Smooth muscle cell (in vitro differentiated cells): Measurements from ENCODE around the gene ADAMTS2. TPM values are rescaled to one million over a fixed set of nuclear protein-coding genes. Genes with fewer than 3 reads are reported as not detected.

Experiments
- DNase-seq: peaks from one replicate; lab custom pipeline; 2025; ENCODE audit not compliant: unreplicated experiment; lab: John Stamatoyannopoulos, UW
- H2AFZ ChIP-seq: fragments of 200-600 bp; sonication (generic); 2 replicates; pipeline ENCODE4 v1.6.0; 2016; ENCODE audit warnings: antibody characterized with exemption, low read depth, mild to moderate bottlenecking
- H3F3A ChIP-seq: fragments of 200-600 bp; sonication (generic); 2 replicates; pipeline ENCODE4 v1.6.0; 2017; ENCODE audit warnings: antibody characterized with exemption, low read depth
- H3K27ac ChIP-seq: fragments of 200-600 bp; sonication (generic); 2 replicates; pipeline ENCODE4 v1.5.1; 2016; ENCODE audit warnings: low read depth, mild to moderate bottlenecking
- H3K27me3 ChIP-seq: fragments of 200-600 bp; sonication (generic); 2 replicates; pipeline ENCODE4 v1.6.1; 2016; ENCODE audit warnings: low read depth, mild to moderate bottlenecking
- H3K36me3 ChIP-seq: fragments of 200-600 bp; sonication (generic); 2 replicates; pipeline ENCODE4 v1.5.1; 2016; ENCODE audit warnings: low read depth
- H3K4me1 ChIP-seq: fragments of 200-600 bp; sonication (generic); 2 replicates; pipeline ENCODE4 v1.5.1; 2016; ENCODE audit warnings: low read depth
- H3K4me2 ChIP-seq: fragments of 200-600 bp; sonication (generic); 2 replicates; pipeline ENCODE4 v1.6.0; 2016; ENCODE audit warnings: mild to moderate bottlenecking
- H3K4me3 ChIP-seq: fragments of 200-600 bp; sonication (generic); 2 replicates; pipeline ENCODE4 v1.5.1; 2016; ENCODE audit warnings: mild to moderate bottlenecking
- H3K79me2 ChIP-seq: fragments of 200-600 bp; sonication (generic); 2 replicates; pipeline ENCODE4 v1.6.0; 2016; ENCODE audit warnings: low read depth, mild to moderate bottlenecking
- H3K9ac ChIP-seq: fragments of 200-600 bp; sonication (generic); 2 replicates; pipeline ENCODE4 v1.6.0; 2016; ENCODE audit warnings: low read depth
- H3K9me3 ChIP-seq: fragments of 200-600 bp; sonication (generic); replicated peaks from 2 replicates; pipeline ENCODE4 v1.5.1; 2016; ENCODE audit warnings: low read depth
- H4K20me1 ChIP-seq: fragments of 200-600 bp; sonication (generic); 2 replicates; pipeline ENCODE4 v1.6.0; 2016; ENCODE audit warnings: low read depth
- CTCF ChIP-seq: fragments of 200-600 bp; sonication (generic); IDR thresholded peaks from 2 replicates; pipeline ENCODE4 v1.5.1; 2017; ENCODE audit warnings: borderline replicate concordance, mild to moderate bottlenecking, antibody characterized with exemption; ENCODE audit not compliant: insufficient read depth, poor library complexity, severe bottlenecking
- WGBS: methylation state at CpG from one replicate; pipeline ENCODE4 v1.1.7; 2016; ENCODE audit warnings: low lambda C conversion rate; 5-methylcytosine and 5-hydroxymethylcytosine counted together
- polyA plus RNA-seq: library from polyadenylated mRNA; unstranded; fragments of >200 nt; fragmentation: Nextera tagmentation; extraction: Ambion mirVana; gene quantifications from 2 replicates; pipeline ENCODE4 v1.2.1, GENCODE V29; 2016
- total RNA-seq: library from RNA; depleted of rRNA; stranded (reverse); fragments of >200 nt; gene quantifications from 2 replicates; pipeline ENCODE4 v1.2.3, GENCODE V29; 2014

The ADAMTS2 gene
- total and polyA plus RNA-seq, 2 experiments from 2014 or later: 22.8 to 37.5 TPM

GRCh38 chr5:179240561-179240960, 104.7 kb downstream of the ADAMTS2 start:
- Histone ChIP-seq H3K36me3 (no peaks in the 10 kb centered on the region), H3K9me3 (no peaks in the 10 kb centered on the region), H3K4me3 (no peak overlapping the region), H3F3A (no peaks in the 10 kb centered on the region), H3K9ac (no peak overlapping the region), H3K27me3 (no peaks in the 10 kb centered on the region), H3K4me2 (no peak overlapping the region), H2AFZ (no peak overlapping the region), H3K4me1 (no peaks in the 10 kb centered on the region), H3K79me2 (no peaks in the 10 kb centered on the region), H3K27ac (no peak overlapping the region), H4K20me1 (no peaks in the 10 kb centered on the region)
- WGBS: 96% methylated on average over 14 of the region's 14 CpGs
- DNase-seq: no peak
- TF ChIP-seq CTCF: no peak

GRCh38 chr5:179239256-179240135, 105.8 kb downstream of the ADAMTS2 start:
- no peak overlapping the region for H3K27ac ChIP-seq
- H3K9me3 ChIP-seq: no peaks in the 10 kb centered on the region
- no peak overlapping the region for H3K9ac ChIP-seq
- H3K4me1 ChIP-seq: no peaks in the 10 kb centered on the region
- H3K36me3 ChIP-seq: no peaks in the 10 kb centered on the region
- H3K79me2 ChIP-seq: no peaks in the 10 kb centered on the region
- no peaks in the 10 kb centered on the region for H3K27me3 ChIP-seq
- no peak overlapping the region for H3K4me3 ChIP-seq
- no peak for TF ChIP-seq CTCF
- 97% methylated on average over 22 of the region's 23 CpGs for WGBS
- no peak overlapping the region for H2AFZ ChIP-seq
- no peak overlapping the region for H3K4me2 ChIP-seq
- H4K20me1 ChIP-seq: no peaks in the 10 kb centered on the region
- no peaks in the 10 kb centered on the region for H3F3A ChIP-seq
- DNase-seq: no peak

- H3K79me2 ChIP-seq: no peaks in the 10 kb centered on the region
- H3K27me3 ChIP-seq: no peaks in the 10 kb centered on the region
- H3K36me3 ChIP-seq: no peaks in the 10 kb centered on the region
- H3K4me2 ChIP-seq: no peak overlapping the region
- no peak overlapping the region for H3K9ac ChIP-seq
- H3K4me1 ChIP-seq: no peaks in the 10 kb centered on the region
- 92% methylated on average over 8 of the region's 8 CpGs for WGBS
- H3F3A ChIP-seq: no peaks in the 10 kb centered on the region
- no peak overlapping the region for H3K4me3 ChIP-seq
- DNase-seq: no peak
- H3K9me3 ChIP-seq: no peaks in the 10 kb centered on the region
- no peaks in the 10 kb centered on the region for H4K20me1 ChIP-seq
- H2AFZ ChIP-seq: no peak overlapping the region
- TF ChIP-seq CTCF: no peak
- no peak overlapping the region for H3K27ac ChIP-seq
These were observed 106.7 kb downstream of the ADAMTS2 start for GRCh38 chr5:179238628-179238970.
